Measurements from ENCODE around the gene TXNRD3.

TXNRD3 gene

GRCh38 chr3:126667631-126668449, 12.9 kb upstream of the TXNRD3 start:
- TF ChIP-seq CTCF (IDR thresholded peaks at IDR 0.05; ENCODE audit: control extremely low read depth, extremely low read depth, low read depth, missing control alignments) = no peak
- ChIA-PET POLR2A (no interaction called here), CTCF (interaction anchor here (1.5 kb wide), 1 partner anchor 12 kb away, joined by 4 read pairs; no protein-coding TSS in a partner anchor)
- no peak for DNase-seq (ENCODE audit: extremely low spot score)

GRCh38 chr3:126666658-126667528, 12.0 kb upstream of the TXNRD3 start:
- ChIA-PET POLR2A (no interaction called here), CTCF (no interaction called here)
- TF ChIP-seq CTCF (IDR thresholded peaks at IDR 0.05; ENCODE audit: control extremely low read depth, extremely low read depth, low read depth, missing control alignments) = no peak
- DNase-seq (ENCODE audit: extremely low spot score) = no peak

GRCh38 chr3:126665959-126666657, 11.2 kb upstream of the TXNRD3 start:
- ChIA-PET CTCF (no interaction called here), POLR2A (no interaction called here)
- no peak for DNase-seq (ENCODE audit: extremely low spot score)
- TF ChIP-seq CTCF (IDR thresholded peaks at IDR 0.05; ENCODE audit: control extremely low read depth, extremely low read depth, low read depth, missing control alignments) = no peak

- POLR2A ChIA-PET = no interaction called here
- TF ChIP-seq CTCF (IDR thresholded peaks at IDR 0.05; ENCODE audit: control extremely low read depth, extremely low read depth, low read depth, missing control alignments) = no peak
- DNase-seq (ENCODE audit: extremely low spot score) = no peak
- CTCF ChIA-PET = no interaction called here
Measured at GRCh38 chr3:126665221-126665936, 10.5 kb upstream of the TXNRD3 start.

- no peak for DNase-seq (ENCODE audit: extremely low spot score)
- TF ChIP-seq CTCF (IDR thresholded peaks at IDR 0.05; ENCODE audit: control extremely low read depth, extremely low read depth, low read depth, missing control alignments) = no peak
- ChIA-PET POLR2A (no interaction called here), CTCF (no interaction called here)
Measured at GRCh38 chr3:126664591-126665214, 9.8 kb upstream of the TXNRD3 start.

Data from GM10248 (cell line).